HepG2 (cell line): ENCODE data around the gene TMEM154. TPM values are rescaled to one million over a fixed set of nuclear protein-coding genes. Genes with fewer than 3 reads are reported as not detected.

ENCODE experiments used
- ATAC-seq: fragments of 200-7000 bp; cut with Tn5 transposase; 3 replicates; pipeline ENCODE4 v1.9.1; 2020; ENCODE audit warnings: mild to moderate bottlenecking, moderate library complexity
- BruUV-seq: library from RNA; stranded (reverse); fragments of 400-500 nt; replicated peaks from 2 replicates; lab custom pipeline; 2021; lab: Mats Ljungman, UMichigan
- CTCF ChIA-PET: fragments of 300-600 bp; formaldehyde crosslinking; extraction: SDS; loops from one replicate; lab custom pipeline; 2021; ENCODE audit warnings: low total read pairs, inconsistent platforms, low intra/inter-chr PET ratio; lab: Yijun Ruan, JAX
- POLR2A ChIA-PET: fragments of 350-600 bp; sonication (Branson Sonifier 250); formaldehyde crosslinking; loops from one replicate; lab custom pipeline; 2020; ENCODE audit warnings: antibody characterized with exemption, inconsistent platforms; lab: Yijun Ruan, JAX
- DNase-seq: peaks from one replicate; pipeline ENCODE4 v3.0.0-alpha.2; 2015; ENCODE audit warnings: low spot score
- FAIRE-seq: peaks from 3 replicates; lab custom pipeline; 2011; peaks lifted over from hg19 to GRCh38; lab: Jason Lieb, UNC
- H2AFZ ChIP-seq: one replicate; pipeline ENCODE4 v1.6.1; 2011; ENCODE audit warnings: low read length, inconsistent platforms
- H3K27ac ChIP-seq: fragments of 300-600 bp; 3 replicates; pipeline ENCODE4 v1.8.0; 2011; ENCODE audit warnings: mixed run types, mild to moderate bottlenecking, mixed read lengths, low read length, inconsistent platforms; ENCODE audit not compliant: insufficient read depth; ENCODE audit errors: extremely low read length
- H3K27me3 ChIP-seq, 2 experiments: fragments of 200-600 bp in 1 of 2; 2 replicates in 1 of 2; 3 replicates in 1 of 2; pipeline versions ENCODE4 v1.6.0 to v1.8.0; 2011; ENCODE audit warnings: low read length in 2 of 2, mild to moderate bottlenecking in 2 of 2, moderate library complexity in 2 of 2, inconsistent platforms in 1 of 2; ENCODE audit not compliant: insufficient read depth in 2 of 2, control insufficient read depth in 1 of 2
- H3K36me3 ChIP-seq, 2 experiments: fragments of 200-600 bp in 1 of 2; replicated peaks in 1 of 2; 2 replicates in 1 of 2; 3 replicates in 1 of 2; pipeline versions ENCODE4 v1.5.1 to v1.8.0; 2011; ENCODE audit warnings: low read length in 2 of 2, inconsistent platforms in 1 of 2; ENCODE audit not compliant: insufficient read depth in 2 of 2, control insufficient read depth in 1 of 2
- H3K4me1 ChIP-seq: 2 replicates; pipeline ENCODE4 v1.5.1; 2012; ENCODE audit warnings: low read length, inconsistent platforms; ENCODE audit not compliant: insufficient read depth
- H3K4me2 ChIP-seq: 2 replicates; pipeline ENCODE4 v1.6.0; 2011; ENCODE audit warnings: low read depth, low read length, inconsistent platforms
- H3K4me3 ChIP-seq, 3 experiments: fragments of 200-600 bp in 1 of 3; sonication (generic), shearing (Covaris generic) in 1 of 3; replicated peaks in 1 of 3; 2 replicates each; pipeline ENCODE4 v1.5.1; 2011 to 2016; ENCODE audit warnings: low read length in 3 of 3, inconsistent platforms in 2 of 3, low read depth in 2 of 3, mild to moderate bottlenecking in 2 of 3, control low read depth in 1 of 3, mixed read lengths in 1 of 3; ENCODE audit not compliant: insufficient read depth in 1 of 3
- H3K79me2 ChIP-seq: one replicate; pipeline ENCODE4 v1.6.1; 2011; ENCODE audit warnings: low read length, inconsistent platforms; ENCODE audit not compliant: insufficient read depth
- H3K9ac ChIP-seq: 2 replicates; pipeline ENCODE4 v1.6.0; 2011; ENCODE audit warnings: mild to moderate bottlenecking, low read depth, low read length, inconsistent platforms; ENCODE audit not compliant: insufficient read depth
- H3K9me3 ChIP-seq: 2 replicates; pipeline ENCODE4 v1.5.1; 2012; ENCODE audit warnings: mild to moderate bottlenecking, low read length
- H4K20me1 ChIP-seq: 2 replicates; pipeline ENCODE4 v1.6.0; 2011; ENCODE audit warnings: inconsistent platforms, mild to moderate bottlenecking, low read length, moderate library complexity; ENCODE audit not compliant: insufficient read depth
- FOSL1 ChIP-seq: sonication (generic); formaldehyde crosslinking; IDR thresholded peaks from 2 replicates; pipeline ENCODE4 v1.9.0; 2021; ENCODE audit warnings: missing genetic modification reagents, borderline replicate concordance
- HNF1A ChIP-seq, 2 experiments: sonication (generic) in 1 of 2; formaldehyde crosslinking in 1 of 2; IDR thresholded peaks; 2 replicates each; pipeline versions ENCODE4 v1.4.0 to v1.6.1; 2016 to 2020; ENCODE audit warnings: borderline replicate concordance in 1 of 2, low read depth in 1 of 2, mild to moderate bottlenecking in 1 of 2, missing genetic modification reagents in 1 of 2
- LBX2 ChIP-seq: sonication (generic); formaldehyde crosslinking; IDR thresholded peaks from 2 replicates; pipeline ENCODE4 v1.5.0; 2020; ENCODE audit warnings: missing genetic modification reagents, mild to moderate bottlenecking, borderline replicate concordance
- RNF219 ChIP-seq: sonication (generic); formaldehyde crosslinking; IDR thresholded peaks from 2 replicates; pipeline ENCODE4 v1.5.0; 2020; ENCODE audit warnings: mild to moderate bottlenecking, missing genetic modification reagents
- U2AF1 ChIP-seq: fragments of 200-400 bp; formaldehyde crosslinking; optimal IDR thresholded peaks from 2 replicates; pipeline ENCODE3; 2017; ENCODE audit warnings: mild to moderate bottlenecking, low read depth, low read length
- ZFP91 ChIP-seq: sonication (generic); formaldehyde crosslinking; IDR thresholded peaks from 2 replicates; pipeline ENCODE4 v1.9.0; 2022; ENCODE audit warnings: missing genetic modification reagents, mild to moderate bottlenecking, borderline replicate concordance
- ZNF350 ChIP-seq: sonication (generic); formaldehyde crosslinking; IDR thresholded peaks from 2 replicates; pipeline ENCODE4 v1.4.0; 2020; ENCODE audit warnings: mild to moderate bottlenecking, low read depth, missing genetic modification reagents, borderline replicate concordance
- WGBS: methylation state at CpG from one replicate; pipeline ENCODE4 v1.1.6; 2017; ENCODE audit warnings: low lambda C conversion rate; 5-methylcytosine and 5-hydroxymethylcytosine counted together
- in situ Hi-C: cut with HindIII; loops from 2 replicates; pipeline ENCODE4 v1.10.0; 2017; ENCODE audit warnings: low pct_unique_long_range_greater_than_20kb; ENCODE audit not compliant: extremely low pct_ligation_motif_present
- intact Hi-C: fragments of 100-400 bp; cut with micrococcal nuclease; formaldehyde crosslinking; loops from one replicate; pipeline ENCODE4 v1.10.0; 2022; ENCODE audit not compliant: unreplicated experiment
- polyA plus RNA-seq, 8 experiments: library from polyadenylated mRNA; depleted of rRNA in 3 of 8; stranded (reverse) in 7 of 8; unstranded in 1 of 8; fragments of >200 nt; fragmentation: Illumina TruSeq in 4 of 8; extraction: Trizol in 4 of 8; gene quantifications; 2 replicates each; pipeline versions ENCODE4 v1.2.1 to v1.2.3, GENCODE V29; 2011 to 2016; ENCODE audit warnings: low read depth in 4 of 8, missing spikeins in 1 of 8, mixed read lengths in 1 of 8; ENCODE audit not compliant: insufficient read depth in 1 of 8
- total RNA-seq, 5 experiments: library from RNA; depleted of rRNA; stranded (reverse); fragments of >200 nt; fragmentation: Illumina TruSeq; extraction: Trizol; gene quantifications; 2 replicates each; pipeline ENCODE4 v1.2.3, GENCODE V29; 2016; ENCODE audit warnings: low read depth in 1 of 5

Gene TMEM154
- total and polyA plus RNA-seq, 2 of the 13 experiments (the other 11 are each of a cell fraction or from before 2014, with no cell fraction given), result 0.03 TPM; not detected in 1

GRCh38 chr4:152633118-152633517 is 46.7 kb downstream of the TMEM154 start:
- TF ChIP-seq ZNF350 (CRISPR knock-in tag) (no peak), FOSL1 (CRISPR knock-in tag) (no peak), U2AF1 (no peak), LBX2 (CRISPR knock-in tag) (no peak)
- no peaks in the 10 kb centered on the region for H4K20me1 ChIP-seq
- no peak for DNase-seq
- H3K27ac ChIP-seq, result no peak overlapping the region
- intact Hi-C loops (no loop called here), in situ Hi-C loops (no loop called here)
- no peak overlapping the region for H3K4me3 ChIP-seq
- no peak overlapping the region for H2AFZ ChIP-seq
- H3K9ac ChIP-seq, result no peak overlapping the region
- peaks cover 22% of the 10 kb centered on the region for H3K4me1 ChIP-seq
- POLR2A ChIA-PET, result interaction anchor here (0.6 kb wide), 1 partner anchor 9 kb away, joined by 3 read pairs; no protein-coding TSS in a partner anchor
- no peaks in the 10 kb centered on the region for H3K36me3 ChIP-seq
- peak overlapping the region; percentile 28; the same call in 1 of the 2 replicates for H3K4me2 ChIP-seq
- H3K27me3 ChIP-seq, result 0 out of 5 replicates have a peak, but pooled peaks cover 0 to under 1% of the 10 kb centered on the region in 2 experiments
- CTCF ChIA-PET, result no interaction called here
- WGBS, result 0% methylated on average over 3 of the region's 3 CpGs
- ATAC-seq, result peak; percentile 67
- no peaks in the 10 kb centered on the region for H3K79me2 ChIP-seq
- no TSS peak for BruUV-seq
- FAIRE-seq, result no peak
- H3K9me3 ChIP-seq, result no peaks in the 10 kb centered on the region

- Histone ChIP-seq H3K4me3 (no peak overlapping the region), H3K4me1 (peaks cover 22% of the 10 kb centered on the region), H3K27ac (no peak overlapping the region), H3K4me2 (no peak overlapping the region), H4K20me1 (no peaks in the 10 kb centered on the region), H3K9ac (no peak overlapping the region), H2AFZ (no peak overlapping the region), H3K9me3 (no peaks in the 10 kb centered on the region), H3K79me2 (no peaks in the 10 kb centered on the region), H3K36me3 (no peaks in the 10 kb centered on the region), H3K27me3 (0 out of 5 replicates have a peak, but pooled peaks cover 0 to 1% of the 10 kb centered on the region in 2 experiments)
- FAIRE-seq (no peak), ATAC-seq (no peak), DNase-seq (no peak)
- intact Hi-C loops (no loop called here), in situ Hi-C loops (no loop called here)
- POLR2A ChIA-PET, result no interaction called here
- no TSS peak for BruUV-seq
- WGBS, result 0% methylated on average over 1 of the region's 1 CpG
- CTCF ChIA-PET, result no interaction called here
- no peak for TF ChIP-seq HNF1A (IDR thresholded peaks at IDR 0.05; ENCODE audit: low read depth)
- no peak for TF ChIP-seq HNF1A (CRISPR knock-in tag; IDR thresholded peaks at IDR 0.05; ENCODE audit: borderline replicate concordance)
- TF ChIP-seq RNF219 (CRISPR knock-in tag), result no peak
- no peak for TF ChIP-seq ZFP91 (CRISPR knock-in tag)
Measured at GRCh38 chr4:152630324-152630723, 49.5 kb downstream of the TMEM154 start.
